Activated CD4-positive, alpha-beta T cell treated with anti-CD3 and anti-CD28 coated beads, Interleukin-2, Interleukin-4, amounts not matched to agents 100 ng/mL and 50 ng/mL, durations not matched to agents 16 hours and 8 hours (primary cell): Measurements from ENCODE around the gene FOXC1.

ENCODE experiments used
- DNase-seq: peaks from one replicate; pipeline ENCODE4 v3.0.0-alpha.2; 2020; ENCODE audit warnings: low spot score

Gene FOXC1

GRCh38 chr6:1609648-1610496 lies at the start of gene FOXC1:
FOXC1 (plus strand) TSS chr6:1609915; CDS start chr6:1610446, 531 bp downstream.
- peak; percentile 42 for DNase-seq

- DNase-seq = no peak
Observed at GRCh38 chr6:1560281-1561058, 49.2 kb upstream of the FOXC1 start.

GRCh38 chr6:1561355-1561754 lies 48.4 kb upstream of the FOXC1 start:
- DNase-seq = no peak

GRCh38 chr6:1562171-1562955 lies 47.4 kb upstream of the FOXC1 start:
- no peak for DNase-seq

- DNase-seq = no peak
Observed at GRCh38 chr6:1569377-1569776, 40.3 kb upstream of the FOXC1 start.

- DNase-seq = no peak
Observed at GRCh38 chr6:1570848-1571247, 38.9 kb upstream of the FOXC1 start.

- DNase-seq = no peak
Observed at GRCh38 chr6:1572892-1573291, 36.8 kb upstream of the FOXC1 start.

- DNase-seq = no peak
Observed at GRCh38 chr6:1574083-1574761, 35.5 kb upstream of the FOXC1 start.

GRCh38 chr6:1574890-1575209 lies 34.9 kb upstream of the FOXC1 start:
- no peak for DNase-seq

- no peak for DNase-seq
Observed at GRCh38 chr6:1575210-1576041, 34.3 kb upstream of the FOXC1 start.

GRCh38 chr6:1576166-1576565 lies 33.5 kb upstream of the FOXC1 start:
- DNase-seq = no peak

- DNase-seq = no peak
Observed at GRCh38 chr6:1576711-1577110, 33.0 kb upstream of the FOXC1 start.

GRCh38 chr6:1577146-1577680 lies 32.5 kb upstream of the FOXC1 start:
- DNase-seq = no peak

GRCh38 chr6:1577896-1578745 lies 31.6 kb upstream of the FOXC1 start:
- DNase-seq = no peak

- DNase-seq = no peak
Observed at GRCh38 chr6:1579096-1579495, 30.6 kb upstream of the FOXC1 start.

GRCh38 chr6:1580109-1580508 lies 29.6 kb upstream of the FOXC1 start:
- no peak for DNase-seq

- DNase-seq = no peak
Observed at GRCh38 chr6:1580585-1580984, 29.1 kb upstream of the FOXC1 start.

GRCh38 chr6:1581120-1581991 lies 28.4 kb upstream of the FOXC1 start:
- DNase-seq = no peak

- no peak for DNase-seq
Observed at GRCh38 chr6:1584146-1584545, 25.6 kb upstream of the FOXC1 start.
